Loucy (cell line): ENCODE measurements around the gene KDM5C.

Experiments
- EZH2phosphoT487 ChIP-seq: fragments of 200-600 bp; IDR thresholded peaks from 2 replicates; pipeline ENCODE4 v1.6.1; 2018; ENCODE audit warnings: antibody characterized with exemption, mild to moderate bottlenecking, moderate library complexity, borderline replicate concordance
- TF ChIP-seq, protein P1 (sequence below): fragments of 200-600 bp; sonication (generic); conservative IDR thresholded peaks from 2 replicates; pipeline ENCODE4 v1.5.1; 2014; ENCODE audit warnings: mild to moderate bottlenecking, antibody characterized with exemption, low read length

GRCh38 chrX:53223955-53224859 is 800 bp downstream of the KDM5C start:
- TF ChIP-seq, protein P1, sequence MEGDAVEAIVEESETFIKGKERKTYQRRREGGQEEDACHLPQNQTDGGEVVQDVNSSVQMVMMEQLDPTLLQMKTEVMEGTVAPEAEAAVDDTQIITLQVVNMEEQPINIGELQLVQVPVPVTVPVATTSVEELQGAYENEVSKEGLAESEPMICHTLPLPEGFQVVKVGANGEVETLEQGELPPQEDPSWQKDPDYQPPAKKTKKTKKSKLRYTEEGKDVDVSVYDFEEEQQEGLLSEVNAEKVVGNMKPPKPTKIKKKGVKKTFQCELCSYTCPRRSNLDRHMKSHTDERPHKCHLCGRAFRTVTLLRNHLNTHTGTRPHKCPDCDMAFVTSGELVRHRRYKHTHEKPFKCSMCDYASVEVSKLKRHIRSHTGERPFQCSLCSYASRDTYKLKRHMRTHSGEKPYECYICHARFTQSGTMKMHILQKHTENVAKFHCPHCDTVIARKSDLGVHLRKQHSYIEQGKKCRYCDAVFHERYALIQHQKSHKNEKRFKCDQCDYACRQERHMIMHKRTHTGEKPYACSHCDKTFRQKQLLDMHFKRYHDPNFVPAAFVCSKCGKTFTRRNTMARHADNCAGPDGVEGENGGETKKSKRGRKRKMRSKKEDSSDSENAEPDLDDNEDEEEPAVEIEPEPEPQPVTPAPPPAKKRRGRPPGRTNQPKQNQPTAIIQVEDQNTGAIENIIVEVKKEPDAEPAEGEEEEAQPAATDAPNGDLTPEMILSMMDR = no peak
- TF ChIP-seq EZH2phosphoT487 = no peak
